NCI-H1048 (cell line): ENCODE results near the gene C1orf146.
"Not testable (repeated sequence)": the region's sequence is repeated elsewhere in the genome, so short reads cannot be mapped to it uniquely, and the experiment has no call there.

ENCODE experiments used
- DNase-seq: peaks from one replicate; lab custom pipeline; 2025; lab: John Stamatoyannopoulos, UW

C1orf146 gene

GRCh38 chr1:92217721-92218120, at the start of gene C1orf146:
Gene C1orf146, plus strand, starts transcription at chr1:92217915. Its CDS starts 13,506 bp downstream, at chr1:92231421.
- no peak for DNase-seq

GRCh38 chr1:92168657-92169056, 49.1 kb upstream of the C1orf146 start:
- no peak for DNase-seq

GRCh38 chr1:92169214-92170005, 48.3 kb upstream of the C1orf146 start:
- no peak for DNase-seq

DNA sequence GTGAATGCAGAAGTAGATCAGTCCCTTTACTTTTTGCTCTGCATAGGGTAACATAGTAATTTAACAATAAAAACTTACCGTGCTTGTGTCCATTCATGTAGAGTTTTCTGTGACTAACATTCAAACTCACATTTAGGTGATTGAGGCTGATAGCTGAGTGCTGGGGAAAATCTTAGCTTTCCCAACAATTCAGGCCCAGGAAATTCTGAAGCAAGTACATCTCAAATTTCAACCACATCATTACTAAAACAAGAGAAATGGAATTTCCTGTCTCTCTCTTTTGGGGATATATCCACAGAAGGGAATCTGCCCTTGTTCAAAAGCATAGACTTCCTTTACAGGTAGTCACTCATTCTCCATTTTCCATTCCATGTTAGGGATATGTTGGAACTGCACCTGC, 33.1 kb upstream of the C1orf146 start:
- no peak for DNase-seq

DNA sequence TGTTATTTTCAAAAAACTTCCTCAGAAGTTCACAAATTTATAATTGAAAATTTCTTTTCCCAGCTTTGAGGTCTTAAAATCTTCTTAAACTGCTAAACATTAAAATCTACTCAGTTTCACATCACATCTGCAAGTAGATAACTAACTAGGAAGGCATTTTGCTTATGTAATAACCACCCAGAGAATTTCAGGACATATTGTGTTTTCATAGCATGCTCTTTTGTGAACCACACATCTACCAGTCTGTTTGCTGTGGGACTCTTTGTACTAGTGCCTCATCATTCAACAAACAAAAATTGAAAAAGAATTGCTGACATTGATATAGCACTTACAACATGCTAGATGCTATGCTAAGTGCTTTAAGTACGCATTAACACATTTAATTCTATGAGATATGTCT, 31.6 kb upstream of the C1orf146 start:
- DNase-seq = no peak

DNA sequence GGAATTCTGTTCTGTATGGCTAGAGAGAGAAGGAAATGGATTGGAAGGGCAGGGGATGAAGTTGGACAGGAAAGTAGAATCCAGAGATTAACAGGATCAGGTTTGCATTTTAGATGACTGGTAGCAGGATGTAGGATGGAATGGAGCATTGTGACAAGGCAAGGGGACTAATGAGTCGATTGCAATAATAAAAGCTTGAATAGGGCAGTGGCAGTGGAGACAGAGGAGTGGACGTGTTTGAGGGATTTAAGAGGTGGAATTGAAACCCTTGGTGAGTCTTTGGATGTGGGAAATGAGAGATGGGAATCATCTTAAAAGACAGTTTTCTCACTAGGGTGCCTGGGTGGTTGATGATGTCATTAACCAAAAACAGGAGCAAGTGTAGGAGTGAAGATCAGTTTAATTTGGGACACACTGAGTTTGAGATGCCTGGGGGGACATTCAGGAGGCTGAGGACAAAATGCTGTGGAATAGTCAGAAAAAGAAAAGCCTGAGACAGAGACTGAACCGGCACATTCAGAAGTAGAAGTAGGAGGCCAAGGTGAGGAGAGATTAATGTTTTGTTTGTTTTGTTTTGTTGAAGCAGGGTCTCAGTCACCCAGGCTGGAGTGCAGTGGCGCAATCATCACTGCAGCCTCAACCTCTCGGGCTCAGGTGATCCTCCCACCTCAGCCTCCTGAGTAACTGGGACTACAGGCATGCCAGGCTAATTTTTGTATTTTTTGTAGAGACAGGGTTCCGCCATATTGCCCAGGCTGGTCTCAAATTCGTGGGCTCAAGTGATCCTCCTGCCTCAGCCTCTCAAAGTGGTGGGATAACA, 29.1 kb upstream of the C1orf146 start:
- DNase-seq = no peak

GRCh38 chr1:92191726-92192125, 26.0 kb upstream of the C1orf146 start:
- no peak for DNase-seq

- DNase-seq = no peak
Observed at GRCh38 chr1:92192246-92192645, 25.5 kb upstream of the C1orf146 start.

- DNase-seq = no peak
Observed at GRCh38 chr1:92194511-92194910, 23.2 kb upstream of the C1orf146 start.

DNA sequence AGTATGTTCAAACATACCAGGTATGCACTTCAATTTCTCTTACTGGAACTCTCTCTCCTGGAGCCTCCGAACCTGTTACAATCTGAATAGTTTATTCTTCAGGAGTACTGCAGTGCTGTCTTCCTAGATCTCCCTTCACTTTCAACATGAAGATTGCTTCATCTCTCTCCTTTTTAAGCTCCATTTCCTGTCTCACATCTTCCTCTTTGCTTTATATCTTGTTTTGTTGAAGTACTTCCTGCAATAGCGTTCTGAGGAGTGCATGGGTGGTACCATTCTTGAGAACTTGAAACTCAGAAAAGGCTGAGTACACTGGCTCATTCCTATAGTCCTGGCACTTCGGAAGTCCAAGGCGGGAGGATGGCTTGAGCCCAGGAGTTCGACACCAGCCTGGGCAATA, 15.7 kb upstream of the C1orf146 start:
- DNase-seq = no peak

DNA sequence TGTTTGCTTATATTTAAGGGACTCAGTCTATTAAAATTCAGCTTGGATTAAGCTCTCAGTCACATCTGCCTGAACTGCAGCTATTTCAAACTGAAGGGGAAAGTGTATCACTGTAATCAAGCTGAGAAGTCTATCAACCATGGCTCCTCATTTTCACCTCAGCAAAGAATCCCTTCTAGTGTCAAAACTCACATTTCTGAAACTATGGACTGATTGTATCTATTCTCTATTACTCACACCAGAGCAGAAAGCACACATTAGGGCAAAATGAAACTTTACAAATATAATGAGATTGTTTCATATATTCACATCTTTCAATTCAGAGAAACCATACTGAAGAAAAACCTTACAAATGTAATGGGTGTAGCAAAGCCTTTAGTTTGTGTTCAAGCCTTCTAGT, 14.6 kb upstream of the C1orf146 start:
- DNase-seq = no peak

DNA sequence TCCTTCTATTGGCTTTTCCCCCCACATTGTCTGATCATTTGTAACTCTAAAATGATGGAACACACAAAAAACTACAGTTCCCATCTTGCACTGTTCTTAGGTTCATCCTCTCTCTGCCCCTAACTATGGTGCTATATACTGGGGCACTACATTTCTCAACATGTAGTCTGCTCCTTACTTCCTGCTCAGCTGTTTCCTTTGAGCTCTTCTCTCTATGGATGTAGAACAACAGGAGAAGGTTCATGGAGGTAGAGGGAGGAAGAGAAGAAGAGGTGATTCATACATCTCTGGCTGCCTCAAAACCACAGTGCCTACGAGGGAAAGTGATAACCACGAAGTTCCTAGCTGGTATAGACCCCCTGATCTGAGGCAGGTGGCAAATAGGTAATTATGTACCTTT, 7.0 kb upstream of the C1orf146 start:
- DNase-seq = no peak

DNA sequence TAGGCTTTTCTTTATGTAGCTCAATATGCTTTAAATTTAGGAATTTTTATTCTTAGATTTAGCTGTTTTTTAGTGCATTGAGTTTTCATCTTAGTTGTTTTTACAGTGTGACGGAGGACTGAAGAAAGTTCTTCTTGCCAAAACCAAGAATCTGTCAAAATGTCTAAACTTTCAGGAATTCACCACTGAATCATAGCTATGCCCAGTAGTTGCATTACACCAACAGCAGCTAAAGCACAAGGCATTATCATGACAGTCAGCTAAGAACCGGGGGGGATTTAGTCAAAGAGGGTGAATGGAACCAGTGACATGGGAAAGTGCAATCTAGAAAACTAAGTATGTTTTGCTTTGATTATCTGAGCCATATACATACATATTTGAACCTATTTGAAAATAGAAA, 6.5 kb upstream of the C1orf146 start:
- DNase-seq = no peak

DNA sequence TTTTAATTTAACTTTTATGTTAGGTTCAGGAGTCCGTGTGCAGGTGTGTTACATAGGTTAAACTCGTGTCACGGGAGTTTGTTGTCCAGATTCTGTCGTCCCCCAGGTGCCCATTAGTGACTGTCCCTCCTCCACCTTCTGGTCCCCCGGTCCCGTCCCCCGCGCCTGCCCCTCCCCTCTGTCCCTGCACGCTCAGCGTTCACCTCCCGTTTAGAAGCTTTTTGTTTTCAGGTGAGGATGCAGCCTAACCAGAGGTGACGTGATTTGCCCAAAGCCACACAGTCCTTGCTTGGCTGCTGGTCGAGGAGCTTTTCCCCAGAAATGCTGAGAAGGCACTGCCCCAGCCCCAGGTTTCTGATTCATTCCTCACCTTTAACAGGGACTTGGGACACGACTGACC, 844 bp downstream of the C1orf146 start:
- DNase-seq = no peak

GRCh38 chr1:92219028-92219427, 1.3 kb downstream of the C1orf146 start:
- no peak for DNase-seq

DNA sequence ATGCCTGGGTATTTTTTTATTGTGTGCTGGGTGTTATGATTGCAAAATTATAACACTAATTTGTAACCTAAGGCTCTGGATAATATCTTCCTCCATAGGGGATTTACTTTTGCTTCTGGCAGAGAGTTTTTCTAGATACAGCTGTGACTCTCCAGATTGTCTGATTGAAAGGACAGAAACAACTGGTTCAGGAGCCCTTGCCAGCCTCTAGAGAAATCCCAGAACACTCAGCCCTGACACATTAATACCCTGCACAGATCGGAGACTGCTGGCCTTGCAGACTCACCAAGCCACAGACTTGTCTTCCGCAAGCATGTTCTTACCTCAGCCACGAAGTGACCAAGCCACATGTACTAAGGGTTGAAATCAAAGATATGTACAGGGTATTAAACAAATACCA, 10.7 kb downstream of the C1orf146 start:
- DNase-seq = no peak

DNA sequence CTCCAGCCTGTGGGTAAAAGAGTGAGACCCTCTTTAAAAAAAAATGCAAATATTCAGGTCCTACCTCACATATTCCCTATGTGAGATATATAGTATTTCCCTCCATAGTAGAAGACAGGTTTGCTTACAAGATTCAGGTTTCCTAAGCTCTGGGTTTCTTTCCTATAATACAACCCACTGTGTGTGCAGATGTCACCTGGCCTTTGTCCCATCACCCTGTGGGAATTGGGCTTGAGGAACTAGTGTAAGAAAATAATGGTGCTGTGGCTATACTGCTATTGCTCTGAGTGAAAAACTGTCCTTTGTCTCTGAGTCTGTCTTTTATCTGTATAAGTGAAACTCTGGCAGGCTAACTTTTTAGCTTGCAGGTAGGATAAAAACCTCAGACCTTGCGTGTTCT, 13.0 kb downstream of the C1orf146 start:
- no peak for DNase-seq

GRCh38 chr1:92240034-92240433, 22.3 kb downstream of the C1orf146 start:
- peak; percentile 35 for DNase-seq

DNA sequence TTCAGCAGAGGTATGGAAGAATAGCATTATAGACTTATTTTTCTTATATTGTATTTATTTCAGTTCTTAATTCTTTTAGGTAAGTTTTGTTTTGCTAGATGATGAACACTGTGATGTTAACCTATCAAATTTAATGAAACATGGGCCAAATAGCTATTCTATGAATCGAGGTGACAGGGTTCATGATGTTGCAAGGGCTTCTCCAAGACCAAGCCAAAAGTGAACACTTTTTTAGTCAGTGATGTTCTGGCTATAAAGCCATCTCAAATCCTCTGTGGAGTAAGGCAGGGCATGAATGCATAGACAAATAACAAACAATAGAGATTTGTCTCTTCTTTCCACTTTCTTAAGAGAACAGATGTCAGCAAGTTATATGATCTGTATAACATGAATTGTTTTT, 26.7 kb downstream of the C1orf146 start:
- DNase-seq = no peak

- not testable (repeated sequence) for DNase-seq
Observed at GRCh38 chr1:92254714-92255113, 37.0 kb downstream of the C1orf146 start.

GRCh38 chr1:92259350-92259749, 41.6 kb downstream of the C1orf146 start:
- DNase-seq = no peak

GRCh38 chr1:92262516-92262915, 44.8 kb downstream of the C1orf146 start:
- no peak for DNase-seq

DNA sequence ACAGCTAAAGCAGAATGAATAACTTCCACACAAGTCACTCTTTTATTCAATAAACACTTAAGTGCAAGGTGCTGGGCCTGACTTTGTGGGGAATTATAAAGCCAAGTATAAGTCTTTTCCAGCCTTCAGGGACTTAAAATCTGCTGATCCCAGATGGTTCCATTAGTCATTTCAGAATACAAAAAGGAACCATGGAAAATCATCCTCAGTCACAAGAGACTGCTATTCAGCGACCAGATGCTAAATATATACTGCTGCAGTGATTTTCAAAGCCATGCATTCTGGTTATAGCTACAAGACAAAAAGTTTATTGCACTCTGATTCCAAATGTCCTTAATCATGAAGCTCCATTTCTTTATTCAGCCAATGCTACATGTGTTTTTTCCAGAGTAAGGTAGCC, 55.3 kb downstream of the C1orf146 start:
- DNase-seq = no peak
